ENCODE results near the gene C1orf159. TPM values are rescaled to one million over a fixed set of nuclear protein-coding genes. Genes with fewer than 3 reads are reported as not detected.

The C1orf159 gene
- total and polyA plus RNA-seq, 2 of the 8 experiments (the other 6 are each of a cell fraction or from before 2014, with no cell fraction given) = 10.0 to 10.9 TPM

DNA sequence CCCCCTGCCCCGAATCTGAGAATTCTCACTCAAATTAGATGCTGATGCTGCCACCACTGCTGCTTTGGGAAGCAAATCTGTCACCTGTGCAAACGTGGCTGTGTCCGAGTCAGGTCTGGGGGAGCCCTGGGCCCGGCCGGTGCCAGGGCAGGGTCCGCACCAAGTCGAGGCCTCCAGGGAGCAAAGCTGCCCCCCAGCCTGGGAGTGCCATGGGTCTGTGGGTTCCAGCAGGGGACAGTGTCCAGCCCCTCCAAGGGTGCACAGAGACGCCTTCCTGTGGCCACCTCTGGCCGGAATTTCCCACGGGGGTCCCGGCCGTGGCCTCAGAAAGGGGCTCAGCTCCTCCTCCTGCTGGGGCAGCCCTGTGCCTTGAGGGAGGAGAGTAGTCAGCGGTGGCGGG, 30.1 kb upstream of the C1orf159 start:
- FAIRE-seq = no peak

More for the DNA sequence above, 30.1 kb upstream of the C1orf159 start:
- POLR2A ChIA-PET (ENCODE audit: partially characterized antibody) = no interaction called here
- Histone ChIP-seq H3K18ac (ENCODE audit: extremely low read depth, low read length) (no peak overlapping the region), H3K9me3 (ENCODE audit: insufficient read depth in 2 of 2, low read depth in 1 of 2, low read length in 1 of 2) (no peaks in the 10 kb centered on the region), H4K5ac (ENCODE audit: insufficient read length, low read depth, low read length) (no peak overlapping the region), H2BK15ac (ENCODE audit: low read length) (no peak overlapping the region), H4K20me1 (replicated peaks in 1 of 2; ENCODE audit: control insufficient read depth in 1 of 2, insufficient read depth in 2 of 2, low read length in 2 of 2) (no peaks in the 10 kb centered on the region), H3K4me2 (ENCODE audit: insufficient read depth in 1 of 2, low read depth in 2 of 2, low read length in 2 of 2) (no peak overlapping the region), H2AFZ (ENCODE audit: low read length) (no peak overlapping the region), H3K4me3 (ENCODE audit: extremely low read depth in 1 of 4, insufficient read depth in 2 of 4, low read depth in 3 of 4, low read length in 4 of 4) (no peak overlapping the region), H3K23me2 (ENCODE audit: low read depth, low read length) (no peaks in the 10 kb centered on the region), H3K14ac (ENCODE audit: insufficient read length) (no peak overlapping the region), H3K4me1 (replicated peaks in 1 of 4; ENCODE audit: control insufficient read depth in 3 of 4, insufficient read depth in 4 of 4, low read length in 3 of 4) (peaks cover 0 to 8% (median 0%) of the 10 kb centered on the region in 4 experiments; a peak in 3 of 7 replicates), H4K8ac (ENCODE audit: extremely low read depth, insufficient read depth, low read length) (no peak overlapping the region), H3K9ac (replicated peaks in 1 of 4; ENCODE audit: extremely low read depth in 1 of 4, low read depth in 3 of 4, low read length in 3 of 4) (no peak overlapping the region), H3K27ac (ENCODE audit: low read depth, low read length) (no peak overlapping the region), H2BK20ac (ENCODE audit: low read length) (no peak overlapping the region), H4K91ac (replicated peaks; ENCODE audit: insufficient read length, low read length) (no peak overlapping the region), H2BK12ac (ENCODE audit: low read depth, low read length) (no peak overlapping the region), H2BK120ac (replicated peaks; ENCODE audit: low read depth, low read length) (no peak overlapping the region), H3K79me2 (ENCODE audit: control insufficient read depth in 1 of 2, insufficient read depth in 2 of 2, low read length in 2 of 2) (no peaks in the 10 kb centered on the region), H3K36me3 (ENCODE audit: control insufficient read depth in 2 of 4, insufficient read depth in 4 of 4, low read length in 3 of 4) (no peaks in the 10 kb centered on the region), H2AK5ac (ENCODE audit: low read depth, low read length) (no peak overlapping the region), H2BK5ac (ENCODE audit: low read depth, low read length) (no peak overlapping the region), H3K56ac (replicated peaks; ENCODE audit: insufficient read length, low read depth, low read length) (no peak overlapping the region), H3K23ac (ENCODE audit: insufficient read length) (no peak overlapping the region), H3K4ac (replicated peaks; ENCODE audit: insufficient read length, low read depth, low read length) (no peak overlapping the region), H3K27me3 (replicated peaks in 1 of 4; ENCODE audit: control insufficient read depth in 3 of 4, extremely low read depth in 1 of 4, insufficient read depth in 3 of 4, low read length in 3 of 4) (no peaks in the 10 kb centered on the region; a peak in 2 of 7 replicates), H3K79me1 (ENCODE audit: low read depth, low read length) (no peaks in the 10 kb centered on the region)
- CTCF ChIA-PET (ENCODE audit: partially characterized antibody) = interaction anchor here (1.1 kb wide), 1 partner anchor 16 kb away, joined by 3 read pairs; no protein-coding TSS in a partner anchor
- WGBS, 2 experiments (ENCODE audit: extremely low coverage in 1 of 2, insufficient coverage in 1 of 2, insufficient read length in 1 of 2, insufficient replicate concordance in 2 of 2, low coverage in 1 of 2, low lambda C conversion rate in 2 of 2, missing lambda C conversion rate in 1 of 2) = 90% methylated on average over 14 of the region's 14 CpGs; no CpG with 5 or more reads in 1 of the 2 experiments
- DNase-seq (ENCODE audit: low read depth in 1 of 2, low spot score in 2 of 2) = no peak
- TF ChIP-seq, protein P1, sequence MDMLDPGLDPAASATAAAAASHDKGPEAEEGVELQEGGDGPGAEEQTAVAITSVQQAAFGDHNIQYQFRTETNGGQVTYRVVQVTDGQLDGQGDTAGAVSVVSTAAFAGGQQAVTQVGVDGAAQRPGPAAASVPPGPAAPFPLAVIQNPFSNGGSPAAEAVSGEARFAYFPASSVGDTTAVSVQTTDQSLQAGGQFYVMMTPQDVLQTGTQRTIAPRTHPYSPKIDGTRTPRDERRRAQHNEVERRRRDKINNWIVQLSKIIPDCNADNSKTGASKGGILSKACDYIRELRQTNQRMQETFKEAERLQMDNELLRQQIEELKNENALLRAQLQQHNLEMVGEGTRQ (IDR thresholded peaks at IDR 0.05; ENCODE audit: low read length) = no peak
- TF ChIP-seq RFX5 (IDR thresholded peaks at IDR 0.05; ENCODE audit: borderline replicate concordance, low read depth, low read length) (no peak), TEAD4 (IDR thresholded peaks at IDR 0.05; ENCODE audit: low read depth, low read length) (no peak), EGR1 (IDR thresholded peaks at IDR 0.05; ENCODE audit: borderline replicate concordance, low read depth, low read length) (no peak), NANOG (IDR thresholded peaks at IDR 0.05; ENCODE audit: insufficient read depth, low read depth, low read length, poor library complexity, severe bottlenecking) (no peak), CTBP2 (IDR thresholded peaks at IDR 0.05; ENCODE audit: borderline replicate concordance, insufficient read depth, insufficient read length, low read length) (no peak), RXRA (IDR thresholded peaks at IDR 0.05; ENCODE audit: insufficient read depth, low read depth, low read length) (no peak), SP2 (IDR thresholded peaks at IDR 0.05; ENCODE audit: low read length) (no peak), ZNF274 (IDR thresholded peaks at IDR 0.05; ENCODE audit: borderline replicate concordance, extremely low read depth, low read length) (no peak), JUN (IDR thresholded peaks at IDR 0.05; ENCODE audit: low read depth, low read length) (no peak), POLR2A (IDR thresholded peaks at IDR 0.05; ENCODE audit: control extremely low read depth in 1 of 2, low read depth in 2 of 2, low read length in 2 of 2) (no peak), SIX5 (IDR thresholded peaks at IDR 0.05; ENCODE audit: low read depth, low read length) (no peak), SIRT6 (IDR thresholded peaks at IDR 0.05; ENCODE audit: low read length) (no peak), SRF (IDR thresholded peaks at IDR 0.05; ENCODE audit: low read depth, low read length) (no peak)

All from H1 (cell line).